Stimulated activated CD8-positive, alpha-beta memory T cell treated with anti-CD3 and anti-CD28 coated beads, Interleukin-15, amount 100 ng/mL, for 4 hours (primary cell): ENCODE measurements around the gene VPS41.

Source experiments
- DNase-seq, 2 donors: peaks; one replicate each; pipeline ENCODE4 v3.0.0-alpha.2; 2020; ENCODE audit warnings: low read depth in 2 of 2

The VPS41 gene

GRCh38 chr7:38806912-38807311 lies 102.1 kb downstream of the VPS41 start:
- DNase-seq: no peak

DNA sequence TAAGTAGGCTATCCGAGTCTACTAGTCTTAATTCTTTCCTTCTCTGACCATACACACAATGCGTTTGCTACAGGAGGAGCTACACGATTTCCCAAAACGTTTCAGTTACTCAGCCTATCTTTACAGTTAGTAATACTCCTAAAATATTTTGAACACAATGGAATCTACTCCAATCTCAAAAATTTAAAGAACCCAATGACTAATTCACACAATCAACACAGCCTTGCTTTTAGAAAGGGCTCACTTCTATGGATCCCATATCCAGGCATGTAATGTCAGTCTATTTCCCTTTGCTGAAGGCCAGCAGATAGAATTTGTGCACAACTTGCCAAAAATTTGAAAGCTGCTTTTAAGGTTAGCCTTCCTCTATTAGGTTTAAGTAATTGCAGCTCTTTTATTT lies 107.2 kb downstream of the VPS41 start:
- DNase-seq: no peak

DNA sequence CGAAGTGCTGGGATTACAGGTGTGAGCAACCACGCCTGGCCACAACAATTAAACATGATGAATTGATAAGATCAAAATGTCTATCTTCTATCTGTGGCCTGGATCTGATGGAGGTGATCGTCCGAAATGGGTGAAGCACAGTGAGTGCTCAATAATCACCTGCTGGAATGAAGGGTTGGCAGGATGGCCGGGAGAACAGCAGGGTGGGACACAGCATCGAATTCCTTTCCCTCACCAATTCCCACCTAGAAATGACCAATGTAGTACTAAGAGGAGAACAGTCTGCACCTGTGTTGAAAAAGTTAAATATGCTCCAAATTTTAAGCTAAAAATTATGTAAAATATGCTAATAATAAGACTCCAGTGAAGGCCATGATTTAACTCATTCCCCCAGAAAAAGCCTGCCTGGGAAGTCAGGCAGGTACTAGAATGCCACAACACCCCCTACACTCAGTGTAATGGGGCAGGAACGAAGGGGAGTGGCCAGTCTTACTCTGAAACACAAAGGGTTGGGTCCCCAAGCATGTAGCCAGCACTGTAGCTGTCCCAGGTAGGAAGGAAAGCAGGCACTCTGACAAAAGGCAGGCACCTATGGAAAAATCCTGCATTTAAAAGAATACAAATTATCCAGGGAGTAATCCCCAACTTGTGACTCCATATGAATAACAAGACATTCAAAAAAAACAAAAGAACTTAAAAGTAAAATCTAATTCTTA lies 110.3 kb downstream of the VPS41 start:
- DNase-seq: no peak

DNA sequence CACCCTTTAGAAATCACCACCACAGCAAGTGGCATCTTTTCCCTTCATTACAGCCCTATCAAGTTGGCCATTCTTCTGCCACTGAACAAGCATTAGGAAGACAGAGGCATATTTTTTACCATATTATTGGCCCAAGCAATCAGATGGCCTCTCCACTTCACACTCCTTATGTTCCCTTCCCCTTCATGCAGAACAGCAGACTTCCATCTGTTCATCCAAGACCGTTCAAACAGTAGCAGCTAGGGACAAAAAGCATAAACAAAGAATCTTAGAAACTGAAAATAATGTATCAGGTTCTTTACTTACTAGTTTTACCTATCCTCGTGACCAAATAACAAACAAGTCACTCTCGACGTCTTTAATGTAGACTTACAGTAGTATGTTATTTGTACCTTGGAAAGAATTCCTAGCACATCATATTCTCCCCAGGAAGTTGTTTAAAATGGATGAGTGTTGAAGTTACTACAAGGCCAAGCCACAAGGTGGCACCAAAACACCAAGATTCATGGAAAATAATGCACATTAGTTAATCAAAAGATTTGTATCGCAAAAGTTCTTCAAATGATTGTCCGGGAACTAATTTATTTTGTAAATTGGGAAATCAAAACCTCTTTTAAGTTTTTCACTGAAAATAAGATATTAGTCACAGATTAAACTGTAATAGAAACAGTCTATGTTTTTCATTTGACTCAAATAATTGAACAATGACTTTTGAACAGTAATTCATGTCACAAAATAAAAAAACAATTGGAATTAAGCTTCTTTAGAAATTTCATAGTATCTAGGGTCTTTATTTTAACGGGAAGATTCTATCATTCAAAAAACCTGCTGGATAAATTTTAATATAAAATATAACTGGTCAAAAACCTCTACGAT lies 112.1 kb downstream of the VPS41 start:
- DNase-seq: peak in 1 of 2 donors; percentile 7

DNA sequence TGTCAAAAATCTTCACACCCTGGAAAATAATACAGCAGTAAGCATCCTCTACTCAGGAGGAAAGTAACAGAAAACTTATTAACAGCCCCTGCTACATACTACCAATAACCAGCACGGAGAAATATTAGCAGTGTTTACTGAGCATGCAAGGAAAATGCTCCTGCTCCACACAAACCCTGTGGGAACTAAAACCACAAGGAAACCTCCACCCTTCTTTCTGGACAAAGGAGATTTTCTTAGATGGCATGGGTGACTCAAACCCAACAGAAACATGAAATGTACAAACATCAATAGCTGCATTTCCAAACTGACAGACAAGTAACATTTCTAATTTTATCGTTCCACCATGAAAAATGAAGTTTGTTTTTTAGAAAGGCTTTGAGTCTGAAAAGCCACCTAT lies 113.4 kb downstream of the VPS41 start:
- no peak for DNase-seq

DNA sequence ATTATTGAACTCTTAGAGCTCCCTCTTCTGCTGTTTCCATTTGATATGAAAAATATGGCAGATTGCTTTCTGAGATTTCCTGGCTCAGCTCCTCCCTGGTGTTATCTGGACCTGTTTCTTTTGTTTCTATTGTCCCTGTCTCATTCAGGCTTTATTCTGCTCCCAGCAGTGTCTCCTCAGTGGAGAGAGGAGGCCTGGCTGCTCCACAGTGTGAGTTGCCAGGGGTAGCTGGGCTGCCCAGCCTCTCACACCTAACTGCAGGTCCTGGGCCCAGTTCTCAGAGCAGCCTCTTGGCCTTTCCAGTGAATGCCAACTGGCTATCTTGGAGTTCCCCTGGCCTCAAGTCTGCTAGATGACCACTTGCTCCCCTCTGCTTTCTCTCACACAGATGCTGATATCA lies 127.0 kb downstream of the VPS41 start:
- no peak for DNase-seq

GRCh38 chr7:38777609-38778008 lies 131.4 kb downstream of the VPS41 start:
- no peak for DNase-seq

- no peak for DNase-seq
Measured at GRCh38 chr7:38775506-38776175, 133.3 kb downstream of the VPS41 start.

GRCh38 chr7:38773430-38773829 lies 135.6 kb downstream of the VPS41 start:
- no peak for DNase-seq

- DNase-seq: no peak
Measured at GRCh38 chr7:38760226-38760625, 148.8 kb downstream of the VPS41 start.

DNA sequence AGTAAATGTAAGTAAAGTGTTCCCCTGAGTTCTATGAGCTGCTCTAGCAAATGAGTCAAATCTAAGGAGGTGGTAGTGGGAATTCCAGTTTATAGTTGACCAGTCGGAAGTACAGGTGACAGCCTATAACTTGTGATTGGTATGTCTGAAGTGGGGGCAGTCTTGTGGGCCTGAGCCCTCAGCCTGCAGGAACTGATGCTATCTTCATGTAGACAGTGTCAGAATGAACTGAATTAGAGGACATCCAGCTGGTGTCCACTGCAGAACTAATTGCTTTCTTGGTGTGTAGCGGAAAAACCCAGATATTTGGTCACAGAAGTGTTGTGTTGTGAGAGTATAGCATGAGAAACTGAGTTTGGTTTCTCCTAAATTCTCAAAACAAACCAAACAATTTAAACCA lies 150.0 kb downstream of the VPS41 start:
- DNase-seq: no peak

GRCh38 chr7:38757931-38758330 lies 151.1 kb downstream of the VPS41 start:
- no peak for DNase-seq

DNA sequence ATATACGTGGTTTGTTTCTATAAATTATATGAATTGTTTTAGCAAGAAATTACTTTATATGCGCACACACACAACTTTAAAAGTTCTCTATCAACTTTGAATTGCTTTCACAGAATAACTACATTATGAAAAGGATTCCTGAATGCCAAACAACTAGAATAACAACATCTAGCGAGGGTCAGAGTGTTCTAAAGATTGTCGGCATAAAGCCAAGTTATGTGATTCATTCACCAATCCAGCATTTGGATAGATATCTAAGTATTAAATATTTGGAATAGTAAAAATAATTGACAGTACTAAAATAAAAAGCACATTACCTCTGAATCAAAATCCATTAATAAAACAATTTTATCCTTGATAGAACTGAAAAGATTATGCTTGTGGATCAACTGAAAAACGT lies 152.5 kb downstream of the VPS41 start:
- DNase-seq: no peak

- no peak for DNase-seq
Measured at GRCh38 chr7:38753347-38753746, 155.6 kb downstream of the VPS41 start.

DNA sequence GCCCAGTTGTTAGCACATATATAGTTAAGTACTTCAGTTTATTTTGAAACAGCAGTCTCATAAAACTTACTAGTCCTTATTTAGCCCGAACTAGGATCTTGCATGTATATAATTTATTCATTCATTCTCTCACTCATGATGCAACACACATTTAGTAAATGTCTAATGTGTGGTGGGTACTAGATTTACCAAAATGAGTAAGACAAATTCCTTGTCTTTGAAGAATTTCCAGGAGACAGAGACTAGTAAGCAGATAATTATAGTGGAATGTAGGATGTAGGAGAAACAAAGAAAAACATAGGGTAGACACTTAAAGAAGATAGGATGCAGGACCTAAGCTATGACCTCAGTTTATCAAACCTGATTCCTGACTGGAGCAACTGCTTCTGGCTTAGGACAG lies 157.6 kb downstream of the VPS41 start:
- DNase-seq: no peak

DNA sequence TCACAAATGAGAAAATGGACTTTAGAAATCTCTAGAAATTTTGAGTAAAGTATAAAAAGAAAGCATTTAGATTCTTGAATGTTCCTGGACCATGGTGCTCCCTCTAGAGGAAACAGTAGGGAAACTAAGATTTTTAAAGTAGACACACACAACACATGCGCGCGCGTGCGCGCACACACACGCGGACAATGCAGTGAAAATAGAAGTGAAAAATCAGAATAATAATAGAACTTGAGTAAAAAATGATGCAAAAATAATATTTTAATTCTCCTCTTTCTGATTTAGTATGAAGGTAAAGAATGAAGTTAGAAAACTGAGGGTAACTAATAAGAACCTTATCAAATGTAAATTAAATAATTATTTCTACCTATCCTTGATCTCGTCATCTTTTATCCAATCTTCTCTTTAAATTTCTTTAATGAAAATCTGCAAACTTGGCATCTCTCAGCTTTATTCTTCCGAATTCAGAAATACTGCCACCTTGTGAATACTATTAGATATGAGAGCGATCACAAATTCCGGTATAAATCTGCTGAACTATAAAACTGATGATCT lies 160.9 kb downstream of the VPS41 start:
- DNase-seq: no peak

- DNase-seq: no peak
Measured at GRCh38 chr7:38746438-38746837, 162.6 kb downstream of the VPS41 start.

GRCh38 chr7:38744746-38745145 lies 164.2 kb downstream of the VPS41 start:
- DNase-seq: no peak

DNA sequence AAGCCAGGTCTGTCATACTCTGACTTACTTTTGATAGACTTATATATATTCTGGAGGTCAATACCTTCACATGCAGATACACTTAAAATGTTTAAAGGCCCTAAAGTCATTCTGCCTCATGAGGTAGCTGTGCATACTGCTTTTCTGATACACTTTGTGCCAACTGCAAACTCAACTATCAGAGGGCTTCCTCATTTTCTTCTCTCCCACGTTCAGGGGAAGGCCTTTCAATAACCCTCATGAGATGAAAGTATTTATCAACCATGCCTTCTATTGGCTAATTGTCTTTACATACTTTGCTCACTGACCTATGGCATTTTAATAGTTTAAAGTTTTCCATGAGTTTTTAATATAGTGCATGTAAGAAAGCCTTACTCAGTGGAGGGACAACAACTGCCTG lies 165.1 kb downstream of the VPS41 start:
- no peak for DNase-seq

GRCh38 chr7:38740041-38740440 lies 168.9 kb downstream of the VPS41 start:
- no peak for DNase-seq

DNA sequence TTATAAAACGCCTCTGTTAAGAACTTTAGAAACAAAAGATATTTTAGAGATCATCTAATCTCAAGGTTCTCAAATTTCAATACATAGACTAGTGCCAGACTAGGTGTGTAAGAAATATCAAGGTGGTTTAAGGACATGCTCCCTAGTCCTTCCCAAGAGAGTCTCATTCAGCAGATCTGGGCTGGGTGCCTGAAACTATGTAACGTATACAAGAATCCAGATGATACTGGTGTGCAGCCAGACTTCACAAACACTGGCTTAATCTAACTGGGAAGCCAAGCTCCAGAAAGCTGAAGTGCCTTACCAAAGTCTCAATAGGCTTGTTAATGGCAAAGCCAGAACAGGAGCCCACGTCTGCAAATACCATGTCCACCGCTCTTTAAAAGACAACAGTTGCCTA lies 172.9 kb downstream of the VPS41 start:
- no peak for DNase-seq

- no peak for DNase-seq
Measured at GRCh38 chr7:38731215-38731614, 177.8 kb downstream of the VPS41 start.
